ENCODE results near the gene DIP2B. TPM values are rescaled to one million over a fixed set of nuclear protein-coding genes. Genes with fewer than 3 reads are reported as not detected.

DIP2B gene
- total and polyA plus RNA-seq, 2 donors (not counting 1 experiment from before 2014, with no cell fraction given) = 12.6 to 21.0 TPM

DNA sequence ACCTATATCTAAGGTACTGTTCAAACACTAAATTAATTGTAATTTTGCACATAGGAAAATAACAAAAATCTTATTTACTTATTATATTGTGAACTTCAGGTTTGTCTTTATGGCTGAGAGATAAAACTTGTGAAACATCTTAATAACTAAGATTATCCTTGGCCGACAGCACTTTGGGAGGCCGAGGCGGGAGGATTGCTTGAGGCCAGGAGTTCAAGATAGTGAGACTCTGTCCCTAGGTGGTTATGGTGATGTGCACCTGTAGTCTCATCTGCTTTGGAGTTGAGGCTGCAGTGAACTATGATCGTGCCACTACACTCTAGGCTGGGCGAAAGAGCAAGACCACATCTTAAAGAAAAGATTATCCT, 22.6 kb downstream of the DIP2B start:
- no peaks in the 10 kb centered on the region for H4K20me1 ChIP-seq (ENCODE audit: control insufficient read depth, extremely low read depth, insufficient read depth, low read length)
- no peaks in the 10 kb centered on the region for H3K27me3 ChIP-seq (ENCODE audit: control insufficient read depth, insufficient read depth, low read length)
- no peaks in the 10 kb centered on the region for H3K36me3 ChIP-seq (ENCODE audit: control insufficient read depth, insufficient read depth, low read length)
- DNase-seq (ENCODE audit: low read depth in 2 of 2) = no peak
- no peaks in the 10 kb centered on the region for H3K9me3 ChIP-seq (ENCODE audit: control insufficient read depth, insufficient read depth, low read depth, low read length)
- H2AFZ ChIP-seq (ENCODE audit: low read length) = no peak overlapping the region
- no peak overlapping the region for H3K4me3 ChIP-seq (replicated peaks in 1 of 4; ENCODE audit: control extremely low read depth in 1 of 4, insufficient read depth in 1 of 4, low read depth in 3 of 4, low read length in 4 of 4)
- no peak overlapping the region for H3K4me2 ChIP-seq (ENCODE audit: extremely low read depth, insufficient read depth, low read length)
- H3K9ac ChIP-seq (ENCODE audit: insufficient read depth, low read length) = no peak overlapping the region
- H3K79me2 ChIP-seq (ENCODE audit: control insufficient read depth, insufficient read depth, low read length) = no peaks in the 10 kb centered on the region
- H3K27ac ChIP-seq (ENCODE audit: insufficient read depth, low read length) = no peak overlapping the region
- peaks cover 3% of the 10 kb centered on the region for H3K4me1 ChIP-seq (ENCODE audit: control insufficient read depth, extremely low read depth, insufficient read depth, low read length)
- TF ChIP-seq, protein P1, sequence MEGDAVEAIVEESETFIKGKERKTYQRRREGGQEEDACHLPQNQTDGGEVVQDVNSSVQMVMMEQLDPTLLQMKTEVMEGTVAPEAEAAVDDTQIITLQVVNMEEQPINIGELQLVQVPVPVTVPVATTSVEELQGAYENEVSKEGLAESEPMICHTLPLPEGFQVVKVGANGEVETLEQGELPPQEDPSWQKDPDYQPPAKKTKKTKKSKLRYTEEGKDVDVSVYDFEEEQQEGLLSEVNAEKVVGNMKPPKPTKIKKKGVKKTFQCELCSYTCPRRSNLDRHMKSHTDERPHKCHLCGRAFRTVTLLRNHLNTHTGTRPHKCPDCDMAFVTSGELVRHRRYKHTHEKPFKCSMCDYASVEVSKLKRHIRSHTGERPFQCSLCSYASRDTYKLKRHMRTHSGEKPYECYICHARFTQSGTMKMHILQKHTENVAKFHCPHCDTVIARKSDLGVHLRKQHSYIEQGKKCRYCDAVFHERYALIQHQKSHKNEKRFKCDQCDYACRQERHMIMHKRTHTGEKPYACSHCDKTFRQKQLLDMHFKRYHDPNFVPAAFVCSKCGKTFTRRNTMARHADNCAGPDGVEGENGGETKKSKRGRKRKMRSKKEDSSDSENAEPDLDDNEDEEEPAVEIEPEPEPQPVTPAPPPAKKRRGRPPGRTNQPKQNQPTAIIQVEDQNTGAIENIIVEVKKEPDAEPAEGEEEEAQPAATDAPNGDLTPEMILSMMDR (conservative IDR thresholded peaks at IDR 0.05 in 1 of 2, IDR thresholded peaks at IDR 0.05 in 1 of 2; ENCODE audit: low read depth in 1 of 2, low read length in 2 of 2) = no peak
- no peak for TF ChIP-seq EZH2 (IDR thresholded peaks at IDR 0.05; ENCODE audit: low read length, missing control alignments)

GRCh38 chr12:50528800-50529199, 24.0 kb downstream of the DIP2B start:
- Histone ChIP-seq H2AFZ (ENCODE audit: low read length) (no peak overlapping the region), H3K4me2 (ENCODE audit: extremely low read depth, insufficient read depth, low read length) (no peak overlapping the region), H3K36me3 (ENCODE audit: control insufficient read depth, insufficient read depth, low read length) (no peaks in the 10 kb centered on the region), H3K4me1 (ENCODE audit: control insufficient read depth, extremely low read depth, insufficient read depth, low read length) (peaks cover 6% of the 10 kb centered on the region), H3K27ac (ENCODE audit: insufficient read depth, low read length) (no peak overlapping the region), H3K79me2 (ENCODE audit: control insufficient read depth, insufficient read depth, low read length) (no peaks in the 10 kb centered on the region), H4K20me1 (ENCODE audit: control insufficient read depth, extremely low read depth, insufficient read depth, low read length) (no peaks in the 10 kb centered on the region), H3K27me3 (ENCODE audit: control insufficient read depth, insufficient read depth, low read length) (no peaks in the 10 kb centered on the region), H3K4me3 (replicated peaks in 1 of 4; ENCODE audit: control extremely low read depth in 1 of 4, insufficient read depth in 1 of 4, low read depth in 3 of 4, low read length in 4 of 4) (no peak overlapping the region), H3K9ac (ENCODE audit: insufficient read depth, low read length) (no peak overlapping the region), H3K9me3 (ENCODE audit: control insufficient read depth, insufficient read depth, low read depth, low read length) (no peaks in the 10 kb centered on the region)
- no peak for DNase-seq (ENCODE audit: low read depth in 2 of 2)
- no peak for TF ChIP-seq EZH2 (IDR thresholded peaks at IDR 0.05; ENCODE audit: low read length, missing control alignments)
- TF ChIP-seq, protein P1 (conservative IDR thresholded peaks at IDR 0.05 in 1 of 2, IDR thresholded peaks at IDR 0.05 in 1 of 2; ENCODE audit: low read depth in 1 of 2, low read length in 2 of 2) = no peak

GRCh38 chr12:50529345-50529744, 24.6 kb downstream of the DIP2B start:
- Histone ChIP-seq H3K27me3 (ENCODE audit: control insufficient read depth, insufficient read depth, low read length) (no peaks in the 10 kb centered on the region), H3K4me3 (replicated peaks in 1 of 4; ENCODE audit: control extremely low read depth in 1 of 4, insufficient read depth in 1 of 4, low read depth in 3 of 4, low read length in 4 of 4) (no peak overlapping the region), H3K27ac (ENCODE audit: insufficient read depth, low read length) (no peak overlapping the region), H3K9me3 (ENCODE audit: control insufficient read depth, insufficient read depth, low read depth, low read length) (no peaks in the 10 kb centered on the region), H3K9ac (ENCODE audit: insufficient read depth, low read length) (no peak overlapping the region), H2AFZ (ENCODE audit: low read length) (no peak overlapping the region), H3K4me1 (ENCODE audit: control insufficient read depth, extremely low read depth, insufficient read depth, low read length) (peaks cover 6% of the 10 kb centered on the region), H3K4me2 (ENCODE audit: extremely low read depth, insufficient read depth, low read length) (no peak overlapping the region), H3K79me2 (ENCODE audit: control insufficient read depth, insufficient read depth, low read length) (no peaks in the 10 kb centered on the region), H3K36me3 (ENCODE audit: control insufficient read depth, insufficient read depth, low read length) (no peaks in the 10 kb centered on the region), H4K20me1 (ENCODE audit: control insufficient read depth, extremely low read depth, insufficient read depth, low read length) (no peaks in the 10 kb centered on the region)
- TF ChIP-seq, protein P1 (conservative IDR thresholded peaks at IDR 0.05 in 1 of 2, IDR thresholded peaks at IDR 0.05 in 1 of 2; ENCODE audit: low read depth in 1 of 2, low read length in 2 of 2) = no peak
- TF ChIP-seq EZH2 (IDR thresholded peaks at IDR 0.05; ENCODE audit: low read length, missing control alignments) = no peak
- DNase-seq (ENCODE audit: low read depth in 2 of 2) = no peak
